ENCODE measurements around the gene ADCK1.

DNA sequence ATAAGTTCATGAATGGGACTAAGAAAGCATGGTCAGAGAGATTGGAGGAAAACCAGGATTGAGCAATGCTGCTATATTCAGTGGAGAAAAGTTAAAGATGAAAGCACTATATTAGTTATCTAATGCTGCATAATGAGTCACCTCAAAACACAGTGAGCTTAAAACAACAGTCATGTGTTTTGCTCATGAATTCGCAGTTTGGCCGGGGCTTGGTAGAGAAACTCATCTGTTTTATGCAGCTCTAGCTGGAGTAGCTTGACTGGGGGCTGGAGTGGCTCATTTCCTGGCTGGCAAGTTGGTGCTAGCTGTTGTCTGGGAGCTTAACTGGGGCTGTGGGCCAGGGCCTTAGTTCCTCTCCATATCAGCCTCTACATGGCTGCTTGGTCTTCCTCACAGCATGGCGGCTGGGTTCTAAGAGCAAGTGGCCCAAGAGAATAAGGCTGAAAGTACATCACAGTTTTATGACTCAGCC, 90.1 kb downstream of the ADCK1 start:
- TF ChIP-seq CTCF (conservative IDR thresholded peaks at IDR 0.05; ENCODE audit: low read depth, low read length) (no peak), EZH2 (IDR thresholded peaks at IDR 0.05; ENCODE audit: low read length, unreplicated experiment) (no peak)
